Neutrophil (primary cell): ENCODE results near the gene ANAPC15.

ENCODE experiments used
- H3K27ac ChIP-seq: fragments of 200-600 bp; sonication (generic); 2 replicates; pipeline ENCODE4 v1.5.1; 2016; ENCODE audit warnings: mild to moderate bottlenecking, moderate library complexity
- H3K27me3 ChIP-seq: fragments of 200-600 bp; sonication (generic); 2 replicates; pipeline ENCODE4 v1.6.0; 2016; ENCODE audit warnings: mild to moderate bottlenecking
- H3K36me3 ChIP-seq: fragments of 200-600 bp; sonication (generic); 2 replicates; pipeline ENCODE4 v1.5.1; 2017
- H3K4me1 ChIP-seq, 2 experiments: fragments of 200-600 bp in 1 of 2; sonication (generic) in 1 of 2; 1 replicate in 1 of 2; 2 replicates in 1 of 2; pipeline versions ENCODE4 v1.5.1 to v1.6.1; 2013 to 2016; ENCODE audit warnings: low read depth in 1 of 2, low read length in 1 of 2, mild to moderate bottlenecking in 1 of 2, moderate library complexity in 1 of 2; ENCODE audit not compliant: control insufficient read depth in 1 of 2, insufficient read depth in 1 of 2
- H3K4me3 ChIP-seq, 2 experiments: fragments of 200-600 bp in 1 of 2; sonication (generic) in 1 of 2; 1 replicate in 1 of 2; 2 replicates in 1 of 2; pipeline ENCODE4 v1.5.1; 2013 to 2016; ENCODE audit warnings: low read depth in 1 of 2, low read length in 1 of 2, mild to moderate bottlenecking in 1 of 2, moderate library complexity in 1 of 2
- H3K9me3 ChIP-seq: fragments of 200-600 bp; sonication (generic); 2 replicates; pipeline ENCODE4 v1.5.1; 2016
- TF ChIP-seq, protein P1 (sequence below): fragments of 200-600 bp; sonication (generic); IDR thresholded peaks from 2 replicates; pipeline ENCODE4 v1.5.1; 2016; ENCODE audit warnings: antibody characterized with exemption

ANAPC15 gene

DNA sequence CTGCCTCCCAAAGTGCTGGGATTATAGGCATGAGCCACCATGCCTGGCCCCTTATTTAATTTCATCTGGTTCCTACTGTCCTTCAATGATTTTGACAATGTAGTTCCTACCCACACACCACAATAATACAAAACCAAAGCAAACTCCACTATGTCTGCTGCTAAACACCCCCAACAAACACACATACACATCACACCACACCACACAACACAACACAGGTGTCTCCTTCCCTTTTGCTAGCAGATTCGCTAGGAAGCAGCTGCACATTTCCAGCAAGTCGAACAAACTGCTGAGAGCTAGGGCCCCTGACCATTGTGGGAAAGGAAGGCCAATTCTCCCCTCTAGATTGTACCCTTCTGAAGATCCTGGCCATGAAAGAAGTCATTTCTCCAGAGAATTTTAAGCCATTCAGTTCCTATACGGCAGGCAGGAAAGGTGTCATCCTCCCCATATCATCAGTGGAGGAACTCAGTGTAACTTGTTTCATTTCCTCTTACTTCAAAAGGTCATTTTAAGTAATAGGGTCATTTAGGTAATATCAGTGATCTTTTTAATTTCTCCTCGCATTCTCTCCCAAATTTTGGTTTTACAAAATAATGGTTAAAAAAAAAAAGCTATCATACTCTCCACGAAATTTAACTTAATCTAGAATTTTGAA lies 50.6 kb downstream of the ANAPC15 start:
- H3K4me3 ChIP-seq: no peak overlapping the region
- no peaks in the 10 kb centered on the region for H3K9me3 ChIP-seq
- peak overlapping the region; percentile 80 for H3K27ac ChIP-seq
- peaks cover 4% of the 10 kb centered on the region for H3K36me3 ChIP-seq
- TF ChIP-seq, protein P1, sequence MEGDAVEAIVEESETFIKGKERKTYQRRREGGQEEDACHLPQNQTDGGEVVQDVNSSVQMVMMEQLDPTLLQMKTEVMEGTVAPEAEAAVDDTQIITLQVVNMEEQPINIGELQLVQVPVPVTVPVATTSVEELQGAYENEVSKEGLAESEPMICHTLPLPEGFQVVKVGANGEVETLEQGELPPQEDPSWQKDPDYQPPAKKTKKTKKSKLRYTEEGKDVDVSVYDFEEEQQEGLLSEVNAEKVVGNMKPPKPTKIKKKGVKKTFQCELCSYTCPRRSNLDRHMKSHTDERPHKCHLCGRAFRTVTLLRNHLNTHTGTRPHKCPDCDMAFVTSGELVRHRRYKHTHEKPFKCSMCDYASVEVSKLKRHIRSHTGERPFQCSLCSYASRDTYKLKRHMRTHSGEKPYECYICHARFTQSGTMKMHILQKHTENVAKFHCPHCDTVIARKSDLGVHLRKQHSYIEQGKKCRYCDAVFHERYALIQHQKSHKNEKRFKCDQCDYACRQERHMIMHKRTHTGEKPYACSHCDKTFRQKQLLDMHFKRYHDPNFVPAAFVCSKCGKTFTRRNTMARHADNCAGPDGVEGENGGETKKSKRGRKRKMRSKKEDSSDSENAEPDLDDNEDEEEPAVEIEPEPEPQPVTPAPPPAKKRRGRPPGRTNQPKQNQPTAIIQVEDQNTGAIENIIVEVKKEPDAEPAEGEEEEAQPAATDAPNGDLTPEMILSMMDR: no peak
- no peaks in the 10 kb centered on the region for H3K27me3 ChIP-seq
- H3K4me1 ChIP-seq: peaks cover 13 to 17% of the 10 kb centered on the region in 2 experiments
